ENCODE results near the gene PCDH10. TPM values are rescaled to one million over a fixed set of nuclear protein-coding genes. Genes with fewer than 3 reads are reported as not detected.
"Not testable (repeated sequence)": the region's sequence is repeated elsewhere in the genome, so short reads cannot be mapped to it uniquely, and the experiment has no call there.

Gene PCDH10
- total and polyA plus RNA-seq, 5 donors from 2014 or later, result not detected

GRCh38 chr4:133190098-133190497 is 41.0 kb downstream of the PCDH10 start:
- H3K4me1 ChIP-seq (ENCODE audit: control insufficient read depth, insufficient read depth, low read length, poor library complexity, severe bottlenecking), result no peaks in the 10 kb centered on the region
- H3K9me3 Mint-ChIP-seq, result peaks cover 0 to 4% (median 0%) of the 10 kb centered on the region in 7 donors
- H3K36me3 Mint-ChIP-seq, result no peaks in the 10 kb centered on the region
- ATAC-seq (ENCODE audit: low read depth in 2 of 2), result no peak
- H3K27me3 ChIP-seq (ENCODE audit: control insufficient read depth, insufficient read depth, low read length), result no peaks in the 10 kb centered on the region
- no peak overlapping the region for H3K4me3 ChIP-seq (ENCODE audit: low read depth, low read length)
- no peak for DNase-seq
- H3K36me3 ChIP-seq (ENCODE audit: control insufficient read depth, insufficient read depth, low read length), result no peaks in the 10 kb centered on the region
- no peaks in the 10 kb centered on the region for H3K27me3 Mint-ChIP-seq
- H3K27ac Mint-ChIP-seq, result no peak overlapping the region
- H3K9me3 ChIP-seq (ENCODE audit: control insufficient read depth in 2 of 2, low read length in 2 of 2), result no peaks in the 10 kb centered on the region
- no peaks in the 10 kb centered on the region for H3K4me1 Mint-ChIP-seq
- no peak overlapping the region for H3K27ac ChIP-seq (ENCODE audit: insufficient read depth, low read length, poor library complexity, severe bottlenecking)
- H3K4me3 Mint-ChIP-seq, result no peak overlapping the region

DNA sequence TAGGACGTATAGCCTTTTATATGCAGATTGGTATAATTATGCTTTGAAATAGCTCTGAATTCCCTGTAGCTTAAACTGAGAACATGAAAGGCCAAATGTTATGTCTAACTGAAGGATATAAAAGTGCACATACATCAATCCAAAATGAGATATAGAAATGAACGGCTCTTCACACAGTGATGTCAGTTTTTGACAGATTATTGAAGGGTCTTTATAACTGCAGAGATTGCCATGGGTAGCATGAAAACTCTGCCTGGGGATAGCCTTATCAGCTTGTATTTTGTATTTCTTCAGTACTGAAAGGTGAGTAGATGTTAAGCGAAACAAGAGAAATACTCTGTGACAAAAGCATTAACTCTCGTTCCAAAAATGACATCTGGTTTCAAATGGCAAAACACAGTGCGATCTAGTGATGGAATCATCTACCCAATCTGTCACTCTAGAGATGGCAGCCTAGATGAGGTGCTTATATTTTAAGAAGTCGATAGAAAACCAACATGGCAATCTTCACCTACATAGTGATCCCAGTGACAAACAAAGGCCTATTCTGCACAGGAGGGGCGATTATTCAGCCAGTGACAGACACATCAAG is 59.7 kb downstream of the PCDH10 start:
- no peaks in the 10 kb centered on the region for H3K4me1 ChIP-seq (ENCODE audit: control insufficient read depth, insufficient read depth, low read length, poor library complexity, severe bottlenecking)
- no peaks in the 10 kb centered on the region for H3K27me3 Mint-ChIP-seq
- H3K4me1 Mint-ChIP-seq, result no peaks in the 10 kb centered on the region
- H3K27ac Mint-ChIP-seq, result no peak overlapping the region
- ATAC-seq (ENCODE audit: low read depth in 2 of 2) (no peak), DNase-seq (no peak)
- H3K9me3 Mint-ChIP-seq, result peaks cover 0 to 20% (median 4%) of the 10 kb centered on the region in 7 donors
- no peaks in the 10 kb centered on the region for H3K36me3 Mint-ChIP-seq
- H3K4me3 ChIP-seq (ENCODE audit: low read depth, low read length), result no peak overlapping the region
- H3K4me3 Mint-ChIP-seq, result no peak overlapping the region
- no peaks in the 10 kb centered on the region for H3K36me3 ChIP-seq (ENCODE audit: control insufficient read depth, insufficient read depth, low read length)
- H3K27ac ChIP-seq (ENCODE audit: insufficient read depth, low read length, poor library complexity, severe bottlenecking), result no peak overlapping the region
- H3K27me3 ChIP-seq (ENCODE audit: control insufficient read depth, insufficient read depth, low read length), result no peaks in the 10 kb centered on the region
- H3K9me3 ChIP-seq (ENCODE audit: control insufficient read depth in 2 of 2, low read length in 2 of 2), result no peaks in the 10 kb centered on the region

- Mint-ChIP-seq H3K27me3 (no peaks in the 10 kb centered on the region), H3K4me1 (no peaks in the 10 kb centered on the region), H3K27ac (no peak overlapping the region), H3K9me3 (peaks cover 4 to 12% (median 6%) of the 10 kb centered on the region in 7 donors), H3K36me3 (no peaks in the 10 kb centered on the region), H3K4me3 (no peak overlapping the region)
- ATAC-seq (ENCODE audit: low read depth in 2 of 2) (no peak), DNase-seq (no peak)
- Histone ChIP-seq H3K4me3 (ENCODE audit: low read depth, low read length) (no peak overlapping the region), H3K27me3 (ENCODE audit: control insufficient read depth, insufficient read depth, low read length) (no peaks in the 10 kb centered on the region), H3K36me3 (ENCODE audit: control insufficient read depth, insufficient read depth, low read length) (no peaks in the 10 kb centered on the region), H3K9me3 (ENCODE audit: control insufficient read depth in 2 of 2, low read length in 2 of 2) (peaks cover 2 to 8% of the 10 kb centered on the region in 2 experiments), H3K4me1 (ENCODE audit: control insufficient read depth, insufficient read depth, low read length, poor library complexity, severe bottlenecking) (no peaks in the 10 kb centered on the region), H3K27ac (ENCODE audit: insufficient read depth, low read length, poor library complexity, severe bottlenecking) (no peak overlapping the region)
Measured at GRCh38 chr4:133233922-133234321, 84.8 kb downstream of the PCDH10 start.

- not testable (repeated sequence) for H3K4me1 ChIP-seq (ENCODE audit: control insufficient read depth, insufficient read depth, low read length, poor library complexity, severe bottlenecking); H3K36me3 ChIP-seq (ENCODE audit: control insufficient read depth, insufficient read depth, low read length); H3K4me3 Mint-ChIP-seq; H3K4me1 Mint-ChIP-seq; H3K27ac Mint-ChIP-seq; H3K9me3 ChIP-seq (ENCODE audit: control insufficient read depth in 2 of 2, low read length in 2 of 2); ATAC-seq (ENCODE audit: low read depth in 2 of 2); H3K36me3 Mint-ChIP-seq; DNase-seq; H3K27me3 Mint-ChIP-seq; H3K27me3 ChIP-seq (ENCODE audit: control insufficient read depth, insufficient read depth, low read length); H3K27ac ChIP-seq (ENCODE audit: insufficient read depth, low read length, poor library complexity, severe bottlenecking); H3K4me3 ChIP-seq (ENCODE audit: low read depth, low read length)
- H3K9me3 Mint-ChIP-seq, result peaks cover 0 to 15% (median 7%) of the 10 kb centered on the region in 7 donors
Measured at GRCh38 chr4:133240451-133240850, 91.4 kb downstream of the PCDH10 start.
